Activated naive CD4-positive, alpha-beta T cell treated with anti-CD3 and anti-CD28 coated beads, Interleukin-2, amount 50 U/mL, for 72 hours (primary cell): ENCODE measurements around the gene WNT9B. TPM values are rescaled to one million over a fixed set of nuclear protein-coding genes. Genes with fewer than 3 reads are reported as not detected.

ENCODE experiments used
- ATAC-seq, 2 donors: fragments of 150-1000 bp; cut with Tn5 transposase; 2 replicates each; pipeline ENCODE4 v1.10.0; 2021; ENCODE audit warnings: mild to moderate bottlenecking in 2 of 2, moderate library complexity in 2 of 2
- DNase-seq, 2 donors: peaks; one replicate each; pipeline ENCODE4 v3.0.0; 2021 to 2022; ENCODE audit warnings: low spot score in 2 of 2
- H3K27ac Mint-ChIP-seq, 2 donors: one replicate each; pipeline ENCODE4 v1.8.0; 2022; ENCODE audit warnings: mild to moderate bottlenecking in 2 of 2, mixed read lengths in 2 of 2
- H3K36me3 Mint-ChIP-seq, 2 donors: one replicate each; pipeline ENCODE4 v1.8.0; 2022; ENCODE audit warnings: mixed read lengths in 2 of 2
- H3K9me3 Mint-ChIP-seq, 2 donors: one replicate each; pipeline ENCODE4 v1.8.0; 2022; ENCODE audit warnings: mixed read lengths in 2 of 2
- total RNA-seq, 2 donors: library from RNA; stranded (reverse); gene quantifications; one replicate each; pipeline ENCODE4 v1.2.3, GENCODE V29; 2022

The WNT9B gene
- total RNA-seq, 2 donors from 2014 or later, result not detected

DNA sequence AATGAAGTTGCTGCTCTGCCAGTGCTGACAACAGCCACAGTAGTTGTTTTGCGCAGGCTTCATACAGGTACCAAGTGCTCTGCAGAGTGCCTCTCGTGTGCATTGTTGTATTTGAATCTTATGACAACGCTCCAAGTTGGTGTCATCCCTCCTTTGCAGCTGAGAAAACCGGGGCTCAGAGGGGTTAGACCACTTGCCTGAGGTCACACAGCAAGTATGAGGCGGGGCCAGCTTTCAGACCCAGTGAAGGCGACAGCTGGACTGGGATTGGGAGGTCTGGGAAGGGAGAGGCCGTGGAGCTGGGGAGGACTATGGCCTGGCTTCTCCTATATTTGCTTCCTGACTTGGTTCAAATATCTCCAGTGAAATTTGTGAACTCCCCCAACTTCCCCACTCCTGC lies 33.2 kb downstream of the WNT9B start:
- no peak overlapping the region for H3K27ac Mint-ChIP-seq
- DNase-seq (no peak), ATAC-seq (no peak)
- no peaks in the 10 kb centered on the region for H3K9me3 Mint-ChIP-seq
- no peaks in the 10 kb centered on the region for H3K36me3 Mint-ChIP-seq

DNA sequence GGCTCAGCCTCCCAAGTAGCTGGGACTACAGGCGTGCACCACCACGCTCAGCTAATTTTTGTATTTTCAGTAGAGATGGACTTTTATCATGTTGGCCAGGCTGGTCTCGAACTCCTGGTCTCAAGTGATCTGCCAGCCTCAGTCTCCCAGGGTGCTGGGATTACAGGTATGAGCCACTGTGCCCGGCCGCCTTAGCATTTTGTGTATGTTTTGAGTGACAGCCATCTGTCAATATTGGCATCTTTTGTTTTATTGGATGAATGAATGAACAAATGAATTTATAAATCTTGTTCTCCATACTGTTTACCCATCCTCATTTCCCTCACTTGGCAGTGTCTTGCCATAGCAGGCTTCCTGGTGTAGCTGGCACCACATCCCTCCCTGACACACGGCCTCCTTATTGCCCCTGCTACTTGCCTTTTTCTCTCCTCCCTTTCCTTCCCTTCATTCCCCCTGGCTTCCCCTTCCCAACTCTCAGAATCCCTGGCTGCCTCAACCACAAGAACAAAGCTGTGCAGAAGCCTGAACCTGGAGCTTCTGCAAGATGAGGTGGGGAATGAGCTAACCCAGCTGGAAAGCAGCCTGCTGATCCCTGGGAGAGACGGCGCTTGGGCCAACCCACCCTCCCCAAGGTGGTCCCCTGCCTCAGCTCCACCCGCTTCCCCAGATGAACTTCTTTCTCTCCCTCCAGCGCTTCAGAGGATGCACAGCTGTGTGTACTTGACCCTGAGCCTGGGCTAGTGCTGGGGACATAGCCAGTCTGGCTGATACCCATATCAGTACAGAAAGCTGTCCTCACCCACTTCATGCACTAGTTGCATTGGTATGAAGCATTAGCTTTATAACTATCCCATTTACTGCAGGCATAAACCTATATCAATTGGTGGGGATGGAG lies 34.3 kb downstream of the WNT9B start:
- ATAC-seq, result no peak
- H3K36me3 Mint-ChIP-seq, result no peaks in the 10 kb centered on the region
- no peaks in the 10 kb centered on the region for H3K9me3 Mint-ChIP-seq
- no peak for DNase-seq
- no peak overlapping the region for H3K27ac Mint-ChIP-seq

DNA sequence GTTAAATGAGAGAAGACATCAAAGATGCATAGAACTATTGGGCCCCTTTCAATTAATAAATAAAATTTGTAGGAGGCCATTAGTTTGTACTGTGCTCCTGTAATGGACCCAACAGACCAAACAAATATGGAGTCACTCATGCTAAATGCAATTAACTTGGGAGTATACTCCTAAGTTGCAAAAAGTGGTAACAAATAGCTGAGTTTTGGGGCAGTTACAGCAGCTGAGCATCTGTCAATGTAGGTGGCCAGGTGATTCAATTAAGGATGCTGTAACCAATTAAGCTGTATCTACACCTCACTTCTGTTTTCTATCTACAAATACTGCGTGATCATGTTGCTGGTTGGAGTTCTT lies 34.9 kb downstream of the WNT9B start:
- Mint-ChIP-seq H3K27ac (no peak overlapping the region), H3K36me3 (no peaks in the 10 kb centered on the region), H3K9me3 (no peaks in the 10 kb centered on the region)
- no peak for ATAC-seq
- DNase-seq, result no peak

DNA sequence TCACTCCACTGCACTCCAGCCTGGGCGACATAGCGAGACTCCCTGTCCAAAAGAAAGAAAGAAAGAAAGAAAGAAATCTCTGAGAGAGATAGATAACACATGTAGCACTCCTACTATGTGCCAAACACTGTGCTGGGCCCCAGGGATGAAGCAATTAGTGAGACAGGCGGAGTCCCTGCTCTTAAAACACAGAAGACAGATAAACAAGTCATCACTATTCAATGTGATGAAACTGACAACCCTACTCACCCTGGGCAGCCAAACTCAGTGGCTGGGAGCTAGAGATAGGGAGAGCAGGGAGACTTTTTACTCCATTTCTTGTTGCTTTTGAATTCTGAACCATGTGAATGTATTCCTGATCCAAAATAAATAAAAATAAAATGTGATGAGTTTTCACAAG lies 36.3 kb downstream of the WNT9B start:
- no peak overlapping the region for H3K27ac Mint-ChIP-seq
- DNase-seq, result no peak
- no peaks in the 10 kb centered on the region for H3K9me3 Mint-ChIP-seq
- no peaks in the 10 kb centered on the region for H3K36me3 Mint-ChIP-seq
- no peak for ATAC-seq

DNA sequence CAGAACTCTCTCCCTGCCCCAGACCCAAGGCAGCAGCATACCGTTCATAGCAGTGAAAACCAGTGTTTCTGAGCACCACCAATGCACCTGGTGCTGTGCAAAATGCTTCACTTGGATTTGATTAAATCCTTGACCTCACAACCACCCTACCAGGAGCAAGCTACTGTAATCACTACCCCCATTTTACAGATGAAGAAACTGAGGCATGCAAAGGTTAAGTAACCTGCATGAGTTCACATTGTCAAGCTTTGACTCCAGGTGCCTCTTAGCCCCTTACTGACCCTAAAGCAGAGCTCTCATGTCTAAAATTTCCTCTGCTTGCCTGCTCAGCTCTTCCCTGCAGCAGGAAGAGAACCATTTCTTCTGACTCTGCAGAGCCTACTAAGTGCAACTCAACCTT lies 37.3 kb downstream of the WNT9B start:
- ATAC-seq (no peak), DNase-seq (no peak)
- H3K27ac Mint-ChIP-seq, result no peak overlapping the region
- H3K9me3 Mint-ChIP-seq, result no peaks in the 10 kb centered on the region
- H3K36me3 Mint-ChIP-seq, result no peaks in the 10 kb centered on the region

DNA sequence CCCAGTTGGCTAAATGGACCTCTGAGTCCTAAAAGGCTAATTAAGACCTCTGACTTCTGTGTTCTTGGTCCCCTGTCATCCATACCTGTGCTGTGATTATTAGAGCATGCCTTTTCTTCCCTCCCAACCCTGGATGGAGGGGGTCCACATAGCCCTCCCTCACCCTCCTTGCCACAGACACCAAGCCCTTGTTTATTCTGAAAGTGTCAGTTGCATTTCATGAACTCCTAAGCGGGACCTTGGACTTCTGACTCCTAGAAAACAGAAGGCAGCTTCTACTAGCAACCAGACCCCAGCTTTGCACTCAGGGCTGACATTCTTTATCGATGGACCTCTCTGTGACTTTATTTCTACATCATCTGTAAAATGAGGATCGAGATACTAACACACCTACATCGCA lies 38.1 kb downstream of the WNT9B start:
- ATAC-seq (no peak), DNase-seq (no peak)
- Mint-ChIP-seq H3K27ac (no peak overlapping the region), H3K36me3 (no peaks in the 10 kb centered on the region), H3K9me3 (no peaks in the 10 kb centered on the region)

DNA sequence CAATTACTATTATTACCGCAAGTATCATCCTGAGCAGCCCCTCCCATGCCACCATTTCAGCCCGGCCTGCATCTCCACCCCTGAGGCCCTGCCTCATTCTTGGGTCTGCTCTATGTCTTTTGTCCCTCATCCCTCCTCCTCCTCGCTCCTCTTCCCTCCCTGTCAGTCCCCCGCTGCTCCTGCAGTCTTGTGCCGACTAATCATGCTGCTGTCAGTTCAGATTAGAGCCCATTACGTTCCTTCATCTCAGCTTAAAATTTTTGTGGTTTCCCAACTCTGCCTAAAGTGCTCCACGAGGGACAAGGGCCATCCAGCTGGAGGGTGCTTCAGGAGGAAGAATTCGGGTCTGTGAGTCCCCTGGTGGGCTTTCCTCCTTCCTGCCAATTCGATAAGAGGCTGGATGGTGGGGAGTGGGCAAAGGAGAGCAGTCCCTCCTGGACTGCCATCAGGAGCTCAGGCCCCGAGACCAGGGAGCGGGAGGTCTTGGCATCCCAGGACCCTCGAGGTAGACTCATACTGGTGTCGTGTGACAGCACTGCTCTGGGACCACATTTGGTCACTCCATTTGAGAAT lies 38.7 kb downstream of the WNT9B start:
- no peaks in the 10 kb centered on the region for H3K36me3 Mint-ChIP-seq
- ATAC-seq (no peak), DNase-seq (no peak)
- H3K9me3 Mint-ChIP-seq, result no peaks in the 10 kb centered on the region
- H3K27ac Mint-ChIP-seq, result no peak overlapping the region

DNA sequence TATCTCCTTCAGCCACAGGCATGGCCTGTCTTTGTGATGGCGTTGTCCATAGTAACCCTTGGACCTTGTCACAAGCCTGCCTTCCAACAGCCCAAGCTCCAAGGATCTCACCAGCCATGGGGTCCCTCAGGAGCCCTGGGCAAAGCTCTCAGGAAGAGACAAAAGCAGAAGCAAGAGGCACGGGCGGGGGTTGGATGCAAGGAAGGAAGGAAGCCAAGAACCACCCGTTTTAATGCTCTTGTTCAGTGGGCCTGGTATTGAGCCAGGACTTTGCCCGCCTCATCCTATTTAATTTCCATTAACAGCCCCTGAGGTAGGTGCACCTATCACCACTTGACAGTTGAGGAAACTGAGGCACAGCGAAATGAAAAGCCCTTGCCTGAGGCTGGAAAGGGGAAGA lies 39.3 kb downstream of the WNT9B start:
- no peak overlapping the region for H3K27ac Mint-ChIP-seq
- no peak for ATAC-seq
- H3K9me3 Mint-ChIP-seq, result no peaks in the 10 kb centered on the region
- no peak for DNase-seq
- no peaks in the 10 kb centered on the region for H3K36me3 Mint-ChIP-seq

DNA sequence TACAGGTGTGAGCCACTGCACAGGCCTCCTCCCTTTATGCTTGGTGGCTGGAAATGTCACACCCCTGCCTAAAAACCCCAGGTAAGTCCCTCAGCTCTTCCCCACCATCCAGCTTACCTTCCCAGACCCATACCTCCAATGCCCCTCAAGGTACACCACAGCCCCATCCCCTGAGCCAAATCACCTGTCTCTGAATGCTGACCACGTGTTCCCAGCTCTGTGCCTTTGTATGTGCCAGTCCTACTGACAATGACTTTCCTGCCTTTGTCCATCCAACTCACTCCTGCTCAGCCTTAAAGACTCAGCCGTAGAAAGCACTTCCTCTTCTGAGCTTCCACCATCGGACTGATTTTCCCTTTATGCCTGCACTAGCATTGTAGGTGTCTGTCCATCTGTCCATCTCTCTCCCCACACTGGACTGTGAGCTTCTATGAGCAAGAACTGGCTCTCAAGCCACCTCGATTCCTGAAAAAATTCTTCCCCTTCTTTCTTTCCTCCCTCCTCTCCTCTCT lies 40.9 kb downstream of the WNT9B start:
- H3K9me3 Mint-ChIP-seq, result no peaks in the 10 kb centered on the region
- H3K27ac Mint-ChIP-seq, result no peak overlapping the region
- no peak for DNase-seq
- ATAC-seq, result no peak
- no peaks in the 10 kb centered on the region for H3K36me3 Mint-ChIP-seq

DNA sequence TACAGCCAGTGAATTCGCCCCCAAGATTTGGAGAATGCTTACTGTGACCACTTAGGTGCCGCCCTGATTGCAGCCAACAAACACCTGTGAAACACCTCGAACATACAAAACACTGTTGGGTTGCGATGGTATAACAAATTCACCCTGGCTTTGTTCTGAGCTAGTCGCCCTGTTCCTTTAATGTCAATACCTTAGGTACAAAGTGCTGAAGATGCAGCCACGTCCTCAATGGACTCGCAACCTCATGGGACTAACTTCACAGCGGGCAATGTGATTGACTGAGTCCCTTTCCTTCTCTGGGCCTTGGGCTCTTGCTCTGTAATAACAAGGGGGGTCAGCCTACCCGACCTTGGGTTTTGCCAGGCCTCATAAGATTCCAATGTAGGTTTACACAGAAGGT lies 42.6 kb downstream of the WNT9B start:
- H3K27ac Mint-ChIP-seq, result no peak overlapping the region
- no peaks in the 10 kb centered on the region for H3K36me3 Mint-ChIP-seq
- ATAC-seq, result no peak
- H3K9me3 Mint-ChIP-seq, result no peaks in the 10 kb centered on the region
- no peak for DNase-seq

DNA sequence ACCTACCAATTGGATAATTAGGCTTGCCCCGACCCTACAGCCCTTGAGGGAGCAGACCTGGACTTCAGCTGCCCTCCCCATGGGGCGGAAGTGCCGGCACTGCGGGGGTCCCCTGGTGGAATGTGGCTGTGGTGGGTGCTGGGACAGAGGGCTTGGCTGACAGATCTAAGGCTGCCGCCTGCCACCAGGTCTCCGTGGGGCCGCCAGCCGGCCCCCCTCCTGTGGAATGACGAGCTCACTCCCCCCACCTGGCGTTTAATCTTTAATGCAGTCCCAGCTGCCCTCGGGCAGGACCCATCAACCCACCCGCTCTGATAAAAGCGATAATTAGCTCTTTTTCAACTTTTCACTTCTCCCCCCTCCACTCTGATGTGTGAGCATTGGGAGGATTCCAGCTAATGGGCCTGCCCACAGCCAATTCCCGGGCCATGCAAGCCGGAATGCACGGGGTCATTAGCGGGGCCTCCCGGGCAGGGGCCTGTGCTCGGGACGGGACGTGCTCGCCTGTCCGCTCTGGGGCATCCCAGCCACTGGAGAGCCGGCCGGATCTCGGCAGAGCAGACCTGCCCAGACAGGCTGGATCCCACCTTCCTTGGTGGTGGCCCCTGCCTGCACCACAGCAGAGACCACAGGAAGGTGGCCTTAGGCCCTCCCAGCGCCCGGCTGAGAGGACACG lies 43.2 kb downstream of the WNT9B start:
- H3K9me3 Mint-ChIP-seq, result no peaks in the 10 kb centered on the region
- ATAC-seq (no peak), DNase-seq (no peak)
- no peaks in the 10 kb centered on the region for H3K36me3 Mint-ChIP-seq
- H3K27ac Mint-ChIP-seq, result no peak overlapping the region

DNA sequence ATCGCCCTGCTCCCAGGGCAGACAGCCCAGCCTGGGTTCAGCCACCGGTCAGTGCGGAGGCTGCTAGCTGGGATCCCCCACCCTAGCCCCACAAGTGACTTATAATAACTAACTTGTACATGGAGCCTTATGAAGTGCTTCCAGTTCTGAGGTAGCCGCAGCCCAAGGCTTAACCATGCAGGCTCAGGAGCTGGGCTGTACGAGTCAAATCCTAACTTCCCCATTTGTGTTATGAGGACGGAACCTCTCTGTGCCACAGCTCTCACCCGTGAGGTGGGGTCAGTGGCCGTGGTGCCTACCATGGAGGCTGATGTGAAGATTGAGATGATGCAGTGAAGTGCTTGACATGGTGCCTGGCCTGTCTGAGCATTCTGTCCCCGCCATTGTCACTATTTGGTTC lies 43.8 kb downstream of the WNT9B start:
- no peaks in the 10 kb centered on the region for H3K36me3 Mint-ChIP-seq
- H3K9me3 Mint-ChIP-seq, result no peaks in the 10 kb centered on the region
- no peak overlapping the region for H3K27ac Mint-ChIP-seq
- DNase-seq (no peak), ATAC-seq (no peak)

DNA sequence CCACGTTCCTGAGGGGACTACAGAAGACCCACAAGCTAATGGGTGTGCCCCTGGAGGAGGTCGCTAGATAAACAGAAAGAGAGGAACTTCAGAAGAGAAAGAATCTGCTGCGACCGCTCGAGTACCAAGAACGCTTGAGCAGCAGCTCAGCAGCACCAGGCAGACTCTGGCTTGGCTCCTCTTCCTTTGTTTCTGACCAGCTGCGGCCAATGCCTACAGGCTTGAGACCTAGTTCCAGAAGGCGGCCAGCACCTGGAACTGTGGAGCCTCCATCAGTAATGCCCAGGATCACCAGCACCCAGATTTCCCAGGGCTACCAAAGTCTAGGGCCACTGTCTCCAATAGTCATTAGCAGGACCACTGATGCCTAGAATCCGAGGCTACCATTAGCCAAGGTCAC lies 45.6 kb downstream of the WNT9B start:
- no peak for DNase-seq
- no peak for ATAC-seq

DNA sequence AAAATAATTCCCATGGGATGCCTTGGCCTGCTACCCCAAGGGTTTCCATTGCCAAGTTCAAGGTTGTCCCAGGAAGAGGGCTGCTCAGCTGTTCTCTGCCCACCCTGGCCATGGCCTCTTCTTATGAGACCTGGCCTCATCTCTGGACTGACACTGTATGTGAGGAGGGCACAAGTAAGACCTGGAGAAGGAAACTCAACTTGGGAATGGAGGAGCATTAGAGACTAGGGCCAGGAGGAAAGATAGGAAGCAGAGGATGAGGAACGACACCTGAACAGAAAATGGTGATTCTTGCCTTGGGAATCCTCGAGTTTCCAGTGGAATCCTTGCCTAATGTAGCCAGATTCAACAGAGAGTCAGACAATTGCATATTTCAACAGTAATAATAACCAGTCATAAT lies 47.0 kb downstream of the WNT9B start:
- no peak for DNase-seq

More for the DNA sequence above, 45.6 kb downstream of the WNT9B start:
- H3K9me3 Mint-ChIP-seq, result no peaks in the 10 kb centered on the region
- H3K27ac Mint-ChIP-seq, result no peak overlapping the region
- no peaks in the 10 kb centered on the region for H3K36me3 Mint-ChIP-seq

DNA sequence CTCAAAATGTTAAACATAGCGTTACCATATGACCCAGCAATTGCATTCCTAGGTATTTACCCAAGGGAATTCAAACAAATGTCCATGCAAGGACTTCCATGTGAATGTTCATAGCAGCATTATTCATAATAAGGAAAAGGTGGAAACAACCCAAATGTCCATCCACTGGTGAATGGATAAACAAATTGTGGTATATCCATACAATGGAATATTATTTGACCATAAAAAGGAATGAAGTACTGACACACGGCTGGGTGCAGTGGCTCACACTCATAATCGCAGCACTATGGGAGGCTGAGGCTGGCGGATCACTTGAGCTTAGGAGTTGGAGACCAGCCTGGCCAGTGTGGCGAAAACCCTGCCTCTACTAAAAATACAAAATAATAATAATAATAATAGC lies 47.5 kb downstream of the WNT9B start:
- DNase-seq, result no peak
- Mint-ChIP-seq H3K27ac (no peak overlapping the region), H3K9me3 (no peaks in the 10 kb centered on the region), H3K36me3 (no peaks in the 10 kb centered on the region)
- no peak for ATAC-seq

More for the DNA sequence above, 47.0 kb downstream of the WNT9B start:
- no peak for ATAC-seq
- Mint-ChIP-seq H3K27ac (no peak overlapping the region), H3K36me3 (no peaks in the 10 kb centered on the region), H3K9me3 (no peaks in the 10 kb centered on the region)

DNA sequence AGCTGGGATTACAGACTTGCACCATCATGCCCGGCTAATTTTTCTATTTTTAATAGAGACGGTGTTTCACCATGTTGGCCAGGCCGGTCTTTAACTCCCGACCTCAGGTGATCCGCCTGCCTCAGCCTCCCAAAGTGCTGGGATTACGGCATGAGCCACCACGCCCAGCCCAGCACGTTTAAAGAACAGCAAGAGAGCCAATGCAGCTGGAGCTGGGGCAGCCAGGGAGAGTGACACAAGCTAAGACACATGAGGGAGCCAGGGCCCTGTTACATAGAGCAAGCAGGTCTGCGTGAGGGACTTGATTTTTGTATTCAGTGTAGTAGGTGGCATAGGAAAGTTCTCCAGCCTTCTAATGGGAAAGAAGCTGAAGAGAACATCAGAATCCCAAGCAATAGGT lies 49.9 kb downstream of the WNT9B start:
- ATAC-seq (no peak), DNase-seq (no peak)
- Mint-ChIP-seq H3K9me3 (no peaks in the 10 kb centered on the region), H3K36me3 (no peaks in the 10 kb centered on the region), H3K27ac (no peak overlapping the region)

DNA sequence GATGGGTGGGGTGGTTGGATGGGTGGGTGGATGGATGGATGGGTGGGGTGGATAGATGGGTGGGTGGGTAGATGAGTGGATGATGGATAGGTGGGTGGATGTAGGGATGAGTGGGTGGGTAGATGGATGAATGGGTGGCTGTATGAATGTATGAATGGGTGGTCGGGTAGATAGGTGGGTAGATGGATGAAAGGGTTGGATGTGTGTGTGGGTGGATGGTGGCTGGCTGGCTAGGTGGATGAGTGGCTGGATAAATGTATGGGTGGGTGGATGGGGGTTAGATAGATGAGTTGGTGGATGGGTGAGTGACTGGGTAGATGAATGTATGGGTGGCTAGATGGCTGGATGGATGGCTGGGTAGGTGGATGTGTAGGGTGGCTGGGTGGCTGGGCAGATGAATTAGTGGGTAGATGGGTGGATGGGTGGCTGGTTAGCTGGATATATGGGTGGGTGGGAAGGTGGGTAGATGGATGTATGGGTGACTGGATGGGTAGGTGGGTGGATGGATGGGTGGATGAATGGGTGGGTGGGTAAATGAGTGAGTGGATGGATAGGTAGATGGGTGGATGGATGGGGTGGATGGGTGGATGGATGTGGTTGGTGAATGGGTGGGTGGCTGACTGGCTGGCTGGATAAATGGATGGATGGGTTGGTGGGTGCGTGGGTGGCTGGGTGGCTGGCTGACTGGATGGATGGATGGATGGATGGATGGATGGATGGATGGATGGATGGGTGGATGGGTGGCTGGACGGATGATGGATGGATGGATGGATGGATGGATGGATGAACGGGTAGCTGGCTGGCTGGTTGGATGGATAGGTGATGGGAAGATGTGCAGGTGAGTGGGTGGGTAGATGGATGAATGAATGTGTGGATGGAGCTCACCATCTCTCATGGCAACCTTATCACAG lies 52.6 kb downstream of the WNT9B start:
- DNase-seq (no peak), ATAC-seq (no peak)
- Mint-ChIP-seq H3K9me3 (no peaks in the 10 kb centered on the region), H3K36me3 (no peaks in the 10 kb centered on the region), H3K27ac (no peak overlapping the region)
